ENCODE results near the gene PRKCE. TPM values are rescaled to one million over a fixed set of nuclear protein-coding genes. Genes with fewer than 3 reads are reported as not detected.

The PRKCE gene
- total and polyA plus RNA-seq, 3 experiments from 2014 or later, result 3.1 to 9.6 (median 7.9) TPM

- Mint-ChIP-seq H3K4me1 (peaks cover 0 to 5% (median 3%) of the 10 kb centered on the region in 3 donors), H3K4me3 (no peak overlapping the region), H3K36me3 (no peaks in the 10 kb centered on the region), H3K9me3 (no peaks in the 10 kb centered on the region), H3K27me3 (no peaks in the 10 kb centered on the region), H3K27ac (no peak overlapping the region)
- no peaks in the 10 kb centered on the region for H3K36me3 ChIP-seq (ENCODE audit: insufficient read depth, low read length)
- DNase-seq, result no peak
- H3K4me3 ChIP-seq (ENCODE audit: low read length), result no peak overlapping the region
- no peaks in the 10 kb centered on the region for H3K27me3 ChIP-seq (ENCODE audit: insufficient read depth, low read length, poor library complexity, severe bottlenecking)
- no peaks in the 10 kb centered on the region for H3K9me3 ChIP-seq (ENCODE audit: low read length)
- H3K27ac ChIP-seq (ENCODE audit: low read depth, low read length), result no peak overlapping the region
- H3K4me1 ChIP-seq (ENCODE audit: insufficient read depth, low read length), result no peaks in the 10 kb centered on the region
- ChIA-PET CTCF (interaction anchor here (3.2 kb wide), 1 partner anchor 9 kb away, joined by 18 read pairs; no protein-coding TSS in a partner anchor), POLR2A (no interaction called here)
Measured at GRCh38 chr2:45788401-45788800, 136.9 kb downstream of the PRKCE start.

GRCh38 chr2:45789317-45789716 lies 137.8 kb downstream of the PRKCE start:
- DNase-seq, result no peak
- Histone ChIP-seq H3K27ac (ENCODE audit: low read depth, low read length) (no peak overlapping the region), H3K36me3 (ENCODE audit: insufficient read depth, low read length) (no peaks in the 10 kb centered on the region), H3K9me3 (ENCODE audit: low read length) (no peaks in the 10 kb centered on the region), H3K27me3 (ENCODE audit: insufficient read depth, low read length, poor library complexity, severe bottlenecking) (no peaks in the 10 kb centered on the region), H3K4me3 (ENCODE audit: low read length) (no peak overlapping the region), H3K4me1 (ENCODE audit: insufficient read depth, low read length) (no peaks in the 10 kb centered on the region)
- ChIA-PET CTCF (interaction anchor here (3.2 kb wide), 1 partner anchor 10 kb away, joined by 18 read pairs; no protein-coding TSS in a partner anchor), POLR2A (no interaction called here)
- H3K27me3 Mint-ChIP-seq, result no peaks in the 10 kb centered on the region
- H3K27ac Mint-ChIP-seq, result no peak overlapping the region
- peaks cover 1 to 7% (median 3%) of the 10 kb centered on the region in 3 donors for H3K4me1 Mint-ChIP-seq
- H3K4me3 Mint-ChIP-seq, result no peak overlapping the region
- no peaks in the 10 kb centered on the region for H3K36me3 Mint-ChIP-seq
- no peaks in the 10 kb centered on the region for H3K9me3 Mint-ChIP-seq

DNA sequence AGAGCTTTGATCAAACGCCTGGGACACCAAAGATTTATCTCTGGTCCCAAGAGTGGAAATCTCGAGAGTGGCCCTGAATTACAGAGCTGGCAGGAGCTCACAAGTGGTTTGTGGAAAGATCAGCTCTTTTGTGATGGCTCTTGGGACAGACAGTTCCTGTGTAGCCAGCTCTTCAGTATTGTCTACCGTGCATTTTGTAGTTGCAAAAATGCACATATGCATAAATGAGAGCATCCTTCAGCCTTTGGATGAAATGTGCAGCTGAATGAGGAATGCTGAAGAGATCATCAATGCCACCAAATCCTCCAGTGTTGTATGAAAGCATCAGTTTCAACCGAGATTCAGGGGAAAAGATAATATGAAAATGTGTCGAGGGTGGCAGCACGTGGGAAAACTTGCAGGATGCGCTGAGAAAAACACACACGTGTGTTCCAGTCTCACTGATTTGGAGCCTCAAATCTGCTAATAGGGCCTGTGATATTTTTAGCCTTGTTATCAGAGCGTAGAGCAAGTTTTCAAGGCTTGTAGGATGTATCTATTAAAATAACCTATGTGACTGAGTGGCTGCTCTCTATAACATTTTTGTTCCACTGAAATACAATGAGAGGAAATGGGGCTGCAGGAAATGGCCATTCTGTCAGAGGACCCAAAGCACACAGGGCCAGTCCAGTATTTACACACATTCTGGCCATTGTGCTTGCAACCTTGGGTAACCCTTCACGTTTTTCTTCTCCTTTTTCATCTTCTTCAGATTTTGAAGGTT lies 138.7 kb downstream of the PRKCE start:
- H3K4me3 Mint-ChIP-seq, result no peak overlapping the region
- H3K36me3 Mint-ChIP-seq, result no peaks in the 10 kb centered on the region
- H3K9me3 ChIP-seq (ENCODE audit: low read length), result no peaks in the 10 kb centered on the region
- H3K4me1 Mint-ChIP-seq, result peaks cover 1 to 7% (median 3%) of the 10 kb centered on the region in 3 donors
- POLR2A ChIA-PET, result no interaction called here
- no peak overlapping the region for H3K27ac Mint-ChIP-seq
- no peaks in the 10 kb centered on the region for H3K27me3 ChIP-seq (ENCODE audit: insufficient read depth, low read length, poor library complexity, severe bottlenecking)
- no peak overlapping the region for H3K4me3 ChIP-seq (ENCODE audit: low read length)
- CTCF ChIA-PET, result interaction anchor here (3.2 kb wide), 1 partner anchor 11 kb away, joined by 18 read pairs; no protein-coding TSS in a partner anchor
- H3K4me1 ChIP-seq (ENCODE audit: insufficient read depth, low read length), result no peaks in the 10 kb centered on the region
- DNase-seq, result no peak
- no peaks in the 10 kb centered on the region for H3K9me3 Mint-ChIP-seq
- H3K27me3 Mint-ChIP-seq, result no peaks in the 10 kb centered on the region
- no peak overlapping the region for H3K27ac ChIP-seq (ENCODE audit: low read depth, low read length)
- H3K36me3 ChIP-seq (ENCODE audit: insufficient read depth, low read length), result no peaks in the 10 kb centered on the region

- Mint-ChIP-seq H3K4me1 (peaks cover 3 to 7% (median 3%) of the 10 kb centered on the region in 3 donors), H3K27ac (peak overlapping the region in 1 of 8 donors; percentile 14), H3K27me3 (no peaks in the 10 kb centered on the region), H3K9me3 (no peaks in the 10 kb centered on the region), H3K36me3 (peaks cover 0 to 2% (median 0%) of the 10 kb centered on the region in 3 donors), H3K4me3 (no peak overlapping the region)
- POLR2A ChIA-PET, result no interaction called here
- H3K36me3 ChIP-seq (ENCODE audit: insufficient read depth, low read length), result no peaks in the 10 kb centered on the region
- no peak for DNase-seq
- H3K9me3 ChIP-seq (ENCODE audit: low read length), result no peaks in the 10 kb centered on the region
- H3K27me3 ChIP-seq (ENCODE audit: insufficient read depth, low read length, poor library complexity, severe bottlenecking), result no peaks in the 10 kb centered on the region
- H3K4me3 ChIP-seq (ENCODE audit: low read length), result no peak overlapping the region
- H3K27ac ChIP-seq (ENCODE audit: low read depth, low read length), result no peak overlapping the region
- CTCF ChIA-PET, result interaction anchor here (1.2 kb wide), 1 partner anchor 15 kb away, joined by 4 read pairs; no protein-coding TSS in a partner anchor
- H3K4me1 ChIP-seq (ENCODE audit: insufficient read depth, low read length), result no peaks in the 10 kb centered on the region
Measured at GRCh38 chr2:45793305-45793962, 142.0 kb downstream of the PRKCE start.

GRCh38 chr2:45794134-45794617 lies 142.7 kb downstream of the PRKCE start:
- Histone ChIP-seq H3K4me1 (ENCODE audit: insufficient read depth, low read length) (no peaks in the 10 kb centered on the region), H3K27me3 (ENCODE audit: insufficient read depth, low read length, poor library complexity, severe bottlenecking) (no peaks in the 10 kb centered on the region), H3K27ac (ENCODE audit: low read depth, low read length) (no peak overlapping the region), H3K36me3 (ENCODE audit: insufficient read depth, low read length) (no peaks in the 10 kb centered on the region), H3K4me3 (ENCODE audit: low read length) (no peak overlapping the region), H3K9me3 (ENCODE audit: low read length) (no peaks in the 10 kb centered on the region)
- no peak overlapping the region for H3K4me3 Mint-ChIP-seq
- DNase-seq, result no peak
- no peak overlapping the region for H3K27ac Mint-ChIP-seq
- ChIA-PET POLR2A (no interaction called here), CTCF (no interaction called here)
- no peaks in the 10 kb centered on the region for H3K27me3 Mint-ChIP-seq
- H3K9me3 Mint-ChIP-seq, result no peaks in the 10 kb centered on the region
- H3K4me1 Mint-ChIP-seq, result peaks cover 3 to 7% (median 3%) of the 10 kb centered on the region in 3 donors
- peaks cover 0 to 2% (median 0%) of the 10 kb centered on the region in 3 donors for H3K36me3 Mint-ChIP-seq

DNA sequence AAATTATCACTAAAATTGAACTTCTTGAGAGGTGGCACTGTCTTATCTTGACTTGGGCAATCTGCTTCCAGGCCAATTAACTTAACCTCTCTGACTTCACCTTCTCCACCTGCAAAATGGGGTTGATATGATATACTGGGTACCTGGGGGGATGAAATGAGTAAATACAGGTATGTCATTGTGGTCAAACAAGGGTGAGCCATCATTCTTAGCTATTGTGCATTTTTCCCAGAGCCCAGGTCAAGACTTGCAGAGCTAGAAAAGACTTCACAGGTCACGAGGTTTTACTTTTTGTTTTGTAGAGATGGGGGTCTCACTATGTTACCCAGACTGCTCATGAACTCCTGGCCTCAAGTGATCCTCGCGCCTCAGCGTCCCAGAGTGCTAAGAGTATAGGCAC lies 145.0 kb downstream of the PRKCE start:
- CTCF ChIA-PET, result interaction anchor here (2.1 to 2.9 kb wide), 2 partner anchors 15 to 17 kb away, joined by 7 to 17 read pairs; no protein-coding TSS in a partner anchor
- Mint-ChIP-seq H3K4me1 (peaks cover 4 to 7% (median 5%) of the 10 kb centered on the region in 3 donors), H3K36me3 (peaks cover 0 to 2% (median 0%) of the 10 kb centered on the region in 3 donors)

GRCh38 chr2:45797451-45798230 lies 146.2 kb downstream of the PRKCE start:
- Histone ChIP-seq H3K27ac (ENCODE audit: low read depth, low read length) (no peak overlapping the region), H3K36me3 (ENCODE audit: insufficient read depth, low read length) (no peaks in the 10 kb centered on the region), H3K27me3 (ENCODE audit: insufficient read depth, low read length, poor library complexity, severe bottlenecking) (no peaks in the 10 kb centered on the region), H3K9me3 (ENCODE audit: low read length) (no peaks in the 10 kb centered on the region), H3K4me3 (ENCODE audit: low read length) (no peak overlapping the region), H3K4me1 (ENCODE audit: insufficient read depth, low read length) (no peaks in the 10 kb centered on the region)
- H3K27ac Mint-ChIP-seq, result peak overlapping the region in 1 of 8 donors; percentile 25
- peaks cover 0 to 2% (median 0%) of the 10 kb centered on the region in 3 donors for H3K36me3 Mint-ChIP-seq
- H3K27me3 Mint-ChIP-seq, result peaks cover 0 to 1% of the 10 kb centered on the region in 2 donors
- H3K4me3 Mint-ChIP-seq, result peak overlapping the region in 1 of 7 donors; percentile 7
- no peaks in the 10 kb centered on the region for H3K9me3 Mint-ChIP-seq
- peaks cover 4 to 7% (median 5%) of the 10 kb centered on the region in 3 donors for H3K4me1 Mint-ChIP-seq
- ChIA-PET POLR2A (interaction anchor here (0.6 kb wide), 1 partner anchor 164 kb away, joined by 3 read pairs; no protein-coding TSS in a partner anchor), CTCF (interaction anchor here (2.9 kb wide), 1 partner anchor 18 kb away, joined by 17 read pairs; no protein-coding TSS in a partner anchor)
- no peak for DNase-seq

More for the DNA sequence above, 145.0 kb downstream of the PRKCE start:
- POLR2A ChIA-PET, result no interaction called here
- H3K27me3 ChIP-seq (ENCODE audit: insufficient read depth, low read length, poor library complexity, severe bottlenecking), result no peaks in the 10 kb centered on the region
- no peaks in the 10 kb centered on the region for H3K4me1 ChIP-seq (ENCODE audit: insufficient read depth, low read length)
- no peak overlapping the region for H3K27ac Mint-ChIP-seq
- peaks cover 0 to 1% of the 10 kb centered on the region in 2 donors for H3K27me3 Mint-ChIP-seq
- H3K27ac ChIP-seq (ENCODE audit: low read depth, low read length), result no peak overlapping the region
- no peak overlapping the region for H3K4me3 ChIP-seq (ENCODE audit: low read length)
- H3K4me3 Mint-ChIP-seq, result no peak overlapping the region
- H3K9me3 ChIP-seq (ENCODE audit: low read length), result no peaks in the 10 kb centered on the region
- no peak for DNase-seq
- no peaks in the 10 kb centered on the region for H3K9me3 Mint-ChIP-seq
- H3K36me3 ChIP-seq (ENCODE audit: insufficient read depth, low read length), result no peaks in the 10 kb centered on the region
